NCI-H82 (cell line): Measurements from ENCODE around the gene CERKL.

Experiments used
- DNase-seq: peaks from one replicate; lab custom pipeline; 2025; lab: John Stamatoyannopoulos, UW

Gene CERKL

GRCh38 chr2:181626671-181627070 is 30.2 kb downstream of the CERKL start:
- no peak for DNase-seq

- no peak for DNase-seq
Observed at GRCh38 chr2:181623159-181623558, 33.7 kb downstream of the CERKL start.

GRCh38 chr2:181621779-181622490 is 35.0 kb downstream of the CERKL start:
- peak; percentile 26 for DNase-seq

GRCh38 chr2:181619516-181619915 is 37.4 kb downstream of the CERKL start:
- DNase-seq: no peak

- no peak for DNase-seq
Observed at GRCh38 chr2:181616715-181617114, 40.2 kb downstream of the CERKL start.

- peak; percentile 98 for DNase-seq
Observed at GRCh38 chr2:181614874-181615638, 41.8 kb downstream of the CERKL start.

- DNase-seq: peak; percentile 45
Observed at GRCh38 chr2:181613241-181613640, 43.7 kb downstream of the CERKL start.

GRCh38 chr2:181607629-181608590 is 49.0 kb downstream of the CERKL start:
- no peak for DNase-seq

GRCh38 chr2:181605889-181606837 is 50.7 kb downstream of the CERKL start:
- no peak for DNase-seq

- no peak for DNase-seq
Observed at GRCh38 chr2:181602017-181602416, 54.9 kb downstream of the CERKL start.

GRCh38 chr2:181596556-181596955 is 60.3 kb downstream of the CERKL start:
- no peak for DNase-seq

- peak; percentile 53 for DNase-seq
Observed at GRCh38 chr2:181594322-181594721, 62.6 kb downstream of the CERKL start.

- no peak for DNase-seq
Observed at GRCh38 chr2:181589779-181590178, 67.1 kb downstream of the CERKL start.

GRCh38 chr2:181588546-181588945 is 68.4 kb downstream of the CERKL start:
- no peak for DNase-seq

GRCh38 chr2:181586569-181587081 is 70.3 kb downstream of the CERKL start:
- peak; percentile 99 for DNase-seq

GRCh38 chr2:181585732-181586131 is 71.2 kb downstream of the CERKL start:
- DNase-seq: peak; percentile 76

- peak; percentile 59 for DNase-seq
Observed at GRCh38 chr2:181581534-181581933, 75.4 kb downstream of the CERKL start.

GRCh38 chr2:181578829-181579228 is 78.1 kb downstream of the CERKL start:
- no peak for DNase-seq

GRCh38 chr2:181576431-181576830 is 80.5 kb downstream of the CERKL start:
- DNase-seq: no peak

GRCh38 chr2:181575650-181576025 is 81.3 kb downstream of the CERKL start:
- no peak for DNase-seq
